ENCODE data around the gene SLC25A5.

SLC25A5 gene

GRCh38 chrX:119495734-119496726, 27.8 kb downstream of the SLC25A5 start:
- no peaks in the 10 kb centered on the region for H3K9me3 ChIP-seq (ENCODE audit: insufficient read depth, low read depth, low read length)

GRCh38 chrX:119497185-119497584, 28.9 kb downstream of the SLC25A5 start:
- Histone ChIP-seq H3K9me2 (replicated peaks; ENCODE audit: low read depth, low read length) (no peaks in the 10 kb centered on the region), H3K79me2 (ENCODE audit: insufficient read depth, low read length) (no peaks in the 10 kb centered on the region), H4K20me1 (ENCODE audit: insufficient read depth, low read length, poor library complexity, severe bottlenecking) (no peaks in the 10 kb centered on the region), H2AFZ (ENCODE audit: low read length) (0 out of 2 replicates have a peak overlapping the region, but pooled peaks have one; percentile 43), H3K27me3 (ENCODE audit: insufficient read depth, low read length, poor library complexity, severe bottlenecking) (no peaks in the 10 kb centered on the region), H3K4me3 (ENCODE audit: low read length, poor library complexity, severe bottlenecking) (no peak overlapping the region), H3K9me3 (ENCODE audit: insufficient read depth, low read depth, low read length) (no peaks in the 10 kb centered on the region), H3K9ac (ENCODE audit: low read depth, low read length, poor library complexity, severe bottlenecking) (no peak overlapping the region), H3K36me3 (ENCODE audit: insufficient read depth, low read length) (no peaks in the 10 kb centered on the region), H3K4me1 (ENCODE audit: insufficient read depth, low read length, poor library complexity, severe bottlenecking) (peaks cover 16% of the 10 kb centered on the region), H3K4me2 (ENCODE audit: low read depth, low read length, poor library complexity, severe bottlenecking) (no peak overlapping the region), H3F3A (ENCODE audit: low read depth) (no peaks in the 10 kb centered on the region)
- TF ChIP-seq CTCF (conservative IDR thresholded peaks at IDR 0.05; ENCODE audit: low read length): no peak
- no peak for TF ChIP-seq EZH2phosphoT487 (IDR thresholded peaks at IDR 0.05; ENCODE audit: borderline replicate concordance)

More at GRCh38 chrX:119495734-119496726, 27.8 kb downstream of the SLC25A5 start:
- H4K20me1 ChIP-seq (ENCODE audit: insufficient read depth, low read length, poor library complexity, severe bottlenecking): no peaks in the 10 kb centered on the region
- peak overlapping the region; percentile 67; the same call in 1 of the 2 replicates for H2AFZ ChIP-seq (ENCODE audit: low read length)
- no peaks in the 10 kb centered on the region for H3F3A ChIP-seq (ENCODE audit: low read depth)
- no peaks in the 10 kb centered on the region for H3K9me2 ChIP-seq (replicated peaks; ENCODE audit: low read depth, low read length)
- H3K79me2 ChIP-seq (ENCODE audit: insufficient read depth, low read length): no peaks in the 10 kb centered on the region
- peak overlapping the region; percentile 10 for H3K4me3 ChIP-seq (ENCODE audit: low read length, poor library complexity, severe bottlenecking)
- peaks cover 16% of the 10 kb centered on the region for H3K4me1 ChIP-seq (ENCODE audit: insufficient read depth, low read length, poor library complexity, severe bottlenecking)
- no peaks in the 10 kb centered on the region for H3K36me3 ChIP-seq (ENCODE audit: insufficient read depth, low read length)
- no peaks in the 10 kb centered on the region for H3K27me3 ChIP-seq (ENCODE audit: insufficient read depth, low read length, poor library complexity, severe bottlenecking)
- peak overlapping the region; percentile 29 for H3K4me2 ChIP-seq (ENCODE audit: low read depth, low read length, poor library complexity, severe bottlenecking)
- TF ChIP-seq CTCF (conservative IDR thresholded peaks at IDR 0.05; ENCODE audit: low read length): 0 out of 2 replicates have a peak, but pooled peaks have one; percentile 11
- no peak for TF ChIP-seq EZH2phosphoT487 (IDR thresholded peaks at IDR 0.05; ENCODE audit: borderline replicate concordance)
- H3K9ac ChIP-seq (ENCODE audit: low read depth, low read length, poor library complexity, severe bottlenecking): peak overlapping the region; percentile 40

- no peak overlapping the region for H2AFZ ChIP-seq (ENCODE audit: low read length)
- no peaks in the 10 kb centered on the region for H3F3A ChIP-seq (ENCODE audit: low read depth)
- no peaks in the 10 kb centered on the region for H3K79me2 ChIP-seq (ENCODE audit: insufficient read depth, low read length)
- no peak for TF ChIP-seq EZH2phosphoT487 (IDR thresholded peaks at IDR 0.05; ENCODE audit: borderline replicate concordance)
- no peak for TF ChIP-seq CTCF (conservative IDR thresholded peaks at IDR 0.05; ENCODE audit: low read length)
- peaks cover 16% of the 10 kb centered on the region for H3K4me1 ChIP-seq (ENCODE audit: insufficient read depth, low read length, poor library complexity, severe bottlenecking)
- H3K9me3 ChIP-seq (ENCODE audit: insufficient read depth, low read depth, low read length): no peaks in the 10 kb centered on the region
- H3K4me2 ChIP-seq (ENCODE audit: low read depth, low read length, poor library complexity, severe bottlenecking): no peak overlapping the region
- no peaks in the 10 kb centered on the region for H4K20me1 ChIP-seq (ENCODE audit: insufficient read depth, low read length, poor library complexity, severe bottlenecking)
- no peak overlapping the region for H3K9ac ChIP-seq (ENCODE audit: low read depth, low read length, poor library complexity, severe bottlenecking)
- no peaks in the 10 kb centered on the region for H3K27me3 ChIP-seq (ENCODE audit: insufficient read depth, low read length, poor library complexity, severe bottlenecking)
- no peaks in the 10 kb centered on the region for H3K9me2 ChIP-seq (replicated peaks; ENCODE audit: low read depth, low read length)
- no peaks in the 10 kb centered on the region for H3K36me3 ChIP-seq (ENCODE audit: insufficient read depth, low read length)
- no peak overlapping the region for H3K4me3 ChIP-seq (ENCODE audit: low read length, poor library complexity, severe bottlenecking)
Observed at GRCh38 chrX:119500061-119500800, 32.0 kb downstream of the SLC25A5 start.

All from Loucy (cell line).